Testis (tissue), 3 donors: ENCODE results near the gene TCP11. TPM values are rescaled to one million over a fixed set of nuclear protein-coding genes. Genes with fewer than 3 reads are reported as not detected.

ENCODE experiments used
- DNase-seq: peaks from one replicate; pipeline ENCODE4 v3.0.0-alpha.2; 2019
- H3K27ac ChIP-seq, 2 donors: fragments of 200-600 bp; sonication (generic); one replicate each; pipeline ENCODE4 v1.5.1; 2019
- H3K27me3 ChIP-seq: fragments of 200-600 bp; sonication (generic); one replicate; pipeline ENCODE4 v1.5.1; 2019
- H3K36me3 ChIP-seq: fragments of 200-600 bp; sonication (generic); one replicate; pipeline ENCODE4 v1.5.1; 2017; ENCODE audit warnings: low read depth; ENCODE audit errors: missing control alignments
- H3K4me1 ChIP-seq: fragments of 200-600 bp; sonication (generic); one replicate; pipeline ENCODE4 v1.5.1; 2019
- H3K4me3 ChIP-seq, 2 donors: fragments of 200-600 bp; sonication (generic); one replicate each; pipeline ENCODE4 v1.5.1; 2017 to 2019
- H3K9me3 ChIP-seq: fragments of 200-600 bp; sonication (generic); one replicate; pipeline ENCODE4 v1.5.1; 2017
- CTCF ChIP-seq, 3 experiments: fragments of 450-650 bp in 2 of 3; fragments of 200-600 bp in 1 of 3; sonication (generic) in 1 of 3; IDR thresholded peaks; one replicate each; pipeline ENCODE4 v1.5.1; 2016 to 2019; ENCODE audit warnings: antibody characterized with exemption in 3 of 3, mild to moderate bottlenecking in 2 of 3, moderate library complexity in 1 of 3
- POLR2A ChIP-seq: fragments of 450-650 bp; IDR thresholded peaks from one replicate; pipeline ENCODE4 v1.6.1; 2017; ENCODE audit warnings: antibody characterized with exemption, mild to moderate bottlenecking, moderate library complexity
- WGBS, 2 donors: methylation state at CpG; one replicate each; pipeline ENCODE4 v1.1.5; 2018; 5-methylcytosine and 5-hydroxymethylcytosine counted together
- intact Hi-C: fragments of 100-400 bp; cut with DNase I; formaldehyde crosslinking; loops from one replicate; pipeline ENCODE4 v1.15.1; 2023; ENCODE audit warnings: low total_unique reads
- polyA plus RNA-seq: library from polyadenylated mRNA; stranded (reverse); fragments of 350-450 nt; fragmentation: Illumina TruSeq; extraction: RNeasy Lipid Tissue Mini Kit (QIAGEN cat#74804); gene quantifications from one replicate; pipeline ENCODE4 v1.2.3, GENCODE V29; 2014; ENCODE audit warnings: low read depth, low replicate concordance; ENCODE audit not compliant: insufficient read depth
- total RNA-seq, 2 donors: library from RNA; depleted of rRNA; stranded (reverse); fragments of >200 nt; gene quantifications; one replicate each; pipeline ENCODE4 v1.2.3, GENCODE V29; 2016

Gene TCP11
- total and polyA plus RNA-seq, 3 donors from 2014 or later = 193 to 1,044 (median 639) TPM

GRCh38 chr6:35158520-35158919 is 17.4 kb upstream of the TCP11 start:
- Histone ChIP-seq H3K4me3 (no peak overlapping the region), H3K27ac (no peak overlapping the region), H3K27me3 (no peaks in the 10 kb centered on the region), H3K36me3 (no peaks in the 10 kb centered on the region), H3K4me1 (no peaks in the 10 kb centered on the region), H3K9me3 (no peaks in the 10 kb centered on the region)
- DNase-seq = no peak
- intact Hi-C loops = no loop called here
- TF ChIP-seq POLR2A (no peak), CTCF (IDR thresholded peaks at IDR 0.05) (no peak)

DNA sequence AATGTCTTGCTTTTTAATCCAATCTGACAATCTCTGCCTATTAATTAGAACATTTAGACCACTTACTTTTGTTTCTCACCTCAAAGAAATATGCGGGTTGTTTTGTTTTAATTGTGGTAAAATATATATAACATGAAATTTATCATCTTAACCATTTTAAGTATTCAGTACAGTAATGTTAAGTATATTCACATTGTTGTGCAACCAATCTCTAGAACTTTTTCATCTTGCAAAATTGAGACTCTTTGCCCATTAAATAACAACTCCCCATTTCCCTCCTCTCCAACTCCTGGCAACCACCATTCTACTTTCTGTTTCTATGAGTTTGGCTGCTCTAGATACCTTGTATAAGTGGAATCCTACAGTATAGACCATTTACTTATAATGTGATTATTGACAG is 13.8 kb upstream of the TCP11 start:
- H3K4me1 ChIP-seq = no peaks in the 10 kb centered on the region
- no peaks in the 10 kb centered on the region for H3K27me3 ChIP-seq
- H3K27ac ChIP-seq = no peak overlapping the region
- no peaks in the 10 kb centered on the region for H3K9me3 ChIP-seq
- DNase-seq = no peak
- intact Hi-C loops = no loop called here
- 94 to 98% methylated on average over 1 of the region's 1 CpG for WGBS, 2 donors
- no peak for TF ChIP-seq POLR2A
- no peak for TF ChIP-seq CTCF (IDR thresholded peaks at IDR 0.05)
- no peak overlapping the region for H3K4me3 ChIP-seq
- H3K36me3 ChIP-seq = no peaks in the 10 kb centered on the region

GRCh38 chr6:35154262-35154661 is 13.1 kb upstream of the TCP11 start:
- Histone ChIP-seq H3K4me1 (no peaks in the 10 kb centered on the region), H3K27ac (no peak overlapping the region), H3K4me3 (no peak overlapping the region), H3K27me3 (no peaks in the 10 kb centered on the region), H3K9me3 (no peaks in the 10 kb centered on the region), H3K36me3 (no peaks in the 10 kb centered on the region)
- DNase-seq = no peak
- TF ChIP-seq CTCF (IDR thresholded peaks at IDR 0.05) (no peak), POLR2A (no peak)
- intact Hi-C loops = no loop called here
- 92 to 97% methylated on average over 2 of the region's 2 CpGs for WGBS, 2 donors

DNA sequence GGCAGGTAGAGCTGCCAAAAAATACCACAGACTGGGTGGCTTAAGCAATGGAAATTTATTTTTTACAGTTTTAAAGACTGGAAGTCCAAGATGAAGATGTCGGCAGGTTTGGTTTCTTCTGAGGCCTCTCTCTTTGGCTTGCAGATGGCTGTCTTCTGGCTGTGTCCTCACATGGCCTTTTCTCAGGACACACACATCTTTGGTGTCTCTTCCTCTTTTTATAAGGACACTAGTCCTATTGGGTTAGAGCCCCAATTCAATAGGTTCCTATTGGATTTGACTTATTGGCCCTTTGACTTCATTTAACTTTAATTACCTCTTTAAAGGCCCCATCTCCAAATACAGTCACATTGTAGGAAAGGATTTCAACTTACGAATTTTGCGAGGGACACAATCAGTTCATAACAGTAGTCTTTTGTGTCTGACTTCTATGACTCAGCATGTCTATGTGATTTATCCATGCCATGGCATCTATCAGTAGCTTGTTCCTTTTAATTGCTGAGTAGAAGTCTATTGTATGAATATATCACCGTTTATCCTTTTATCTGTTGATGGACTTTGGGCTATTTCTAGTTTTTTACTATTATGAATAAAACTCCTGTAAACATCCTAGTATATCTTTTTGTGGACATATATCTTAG is 11.0 kb upstream of the TCP11 start:
- WGBS, 2 donors = 54 to 62% methylated on average over 4 of the region's 4 CpGs
- Histone ChIP-seq H3K9me3 (no peaks in the 10 kb centered on the region), H3K27ac (no peak overlapping the region), H3K4me1 (no peaks in the 10 kb centered on the region), H3K4me3 (no peak overlapping the region), H3K36me3 (no peaks in the 10 kb centered on the region), H3K27me3 (no peaks in the 10 kb centered on the region)
- no peak for DNase-seq
- intact Hi-C loops = no loop called here
- TF ChIP-seq CTCF (IDR thresholded peaks at IDR 0.05) (no peak), POLR2A (no peak)

GRCh38 chr6:35151466-35151865 is 10.3 kb upstream of the TCP11 start:
- Histone ChIP-seq H3K36me3 (no peaks in the 10 kb centered on the region), H3K4me1 (no peaks in the 10 kb centered on the region), H3K27me3 (no peaks in the 10 kb centered on the region), H3K9me3 (no peaks in the 10 kb centered on the region), H3K4me3 (no peak overlapping the region), H3K27ac (no peak overlapping the region)
- WGBS, 2 donors = 63 to 80% methylated on average over 2 of the region's 2 CpGs
- DNase-seq = no peak
- intact Hi-C loops = no loop called here
- no peak for TF ChIP-seq CTCF (IDR thresholded peaks at IDR 0.05)
- TF ChIP-seq POLR2A = no peak
